HG02973 (cell line): Measurements from ENCODE around the gene KCNK4.
"Not testable (repeated sequence)": the region's sequence is repeated elsewhere in the genome, so short reads cannot be mapped to it uniquely, and the experiment has no call there.

ENCODE experiments used
- ATAC-seq: cut with Tn5 transposase; IDR thresholded peaks from one replicate; pipeline ENCODE4 v1.9.1; 2021; ENCODE audit warnings: moderate library complexity; ENCODE audit not compliant: unreplicated experiment

Gene KCNK4

GRCh38 chr11:64291262-64291751 lies at the start of gene KCNK4:
Gene KCNK4, plus strand, starts transcription at chr11:64291302. Its CDS starts 1,717 bp downstream, at chr11:64293019.
- no peak for ATAC-seq

GRCh38 chr11:64241491-64242374 lies 49.4 kb upstream of the KCNK4 start:
- ATAC-seq: peak; percentile 9

- no peak for ATAC-seq
Measured at GRCh38 chr11:64243236-64243854, 47.8 kb upstream of the KCNK4 start.

DNA sequence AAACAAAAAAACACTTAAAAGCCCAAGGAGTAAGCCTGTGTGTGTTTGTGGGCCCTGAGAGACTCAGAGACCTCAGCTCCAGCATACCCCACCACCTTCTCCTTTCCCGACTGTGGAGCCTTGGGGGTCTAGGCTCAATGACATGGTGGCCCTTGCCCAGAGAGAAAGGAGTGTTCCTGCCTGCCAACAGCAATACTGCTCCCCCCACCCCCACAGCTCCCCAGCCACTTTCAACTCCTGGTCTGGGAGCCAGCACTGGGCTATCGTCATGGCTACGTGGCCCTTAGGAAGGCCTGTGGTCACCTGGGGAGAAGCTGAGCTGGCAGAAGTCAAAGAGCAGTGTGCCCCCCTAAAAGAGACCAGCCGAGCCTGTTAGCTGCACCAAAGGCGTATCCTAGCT lies 47.0 kb upstream of the KCNK4 start:
- ATAC-seq: no peak

GRCh38 chr11:64244966-64245365 lies 46.1 kb upstream of the KCNK4 start:
- no peak for ATAC-seq

DNA sequence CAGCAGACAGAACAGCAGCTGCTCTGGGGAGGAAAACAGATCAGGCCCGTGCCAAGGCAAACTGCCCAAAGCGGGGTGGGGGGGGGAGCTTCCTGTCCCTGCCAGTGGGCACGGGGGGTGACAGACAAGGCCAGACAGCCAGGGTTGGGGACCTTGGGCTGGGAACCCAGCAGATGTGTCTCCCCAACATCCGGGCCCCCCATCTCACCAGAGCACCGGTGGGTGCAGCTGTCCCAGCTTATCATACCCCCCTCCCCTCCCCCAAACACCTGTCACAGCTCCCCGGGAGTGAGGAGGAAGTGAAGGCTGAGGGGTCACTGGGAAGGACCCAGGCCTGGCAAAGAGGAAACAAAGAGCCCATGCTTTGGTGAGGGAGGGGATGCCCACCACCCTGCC lies 45.7 kb upstream of the KCNK4 start:
- ATAC-seq: no peak

DNA sequence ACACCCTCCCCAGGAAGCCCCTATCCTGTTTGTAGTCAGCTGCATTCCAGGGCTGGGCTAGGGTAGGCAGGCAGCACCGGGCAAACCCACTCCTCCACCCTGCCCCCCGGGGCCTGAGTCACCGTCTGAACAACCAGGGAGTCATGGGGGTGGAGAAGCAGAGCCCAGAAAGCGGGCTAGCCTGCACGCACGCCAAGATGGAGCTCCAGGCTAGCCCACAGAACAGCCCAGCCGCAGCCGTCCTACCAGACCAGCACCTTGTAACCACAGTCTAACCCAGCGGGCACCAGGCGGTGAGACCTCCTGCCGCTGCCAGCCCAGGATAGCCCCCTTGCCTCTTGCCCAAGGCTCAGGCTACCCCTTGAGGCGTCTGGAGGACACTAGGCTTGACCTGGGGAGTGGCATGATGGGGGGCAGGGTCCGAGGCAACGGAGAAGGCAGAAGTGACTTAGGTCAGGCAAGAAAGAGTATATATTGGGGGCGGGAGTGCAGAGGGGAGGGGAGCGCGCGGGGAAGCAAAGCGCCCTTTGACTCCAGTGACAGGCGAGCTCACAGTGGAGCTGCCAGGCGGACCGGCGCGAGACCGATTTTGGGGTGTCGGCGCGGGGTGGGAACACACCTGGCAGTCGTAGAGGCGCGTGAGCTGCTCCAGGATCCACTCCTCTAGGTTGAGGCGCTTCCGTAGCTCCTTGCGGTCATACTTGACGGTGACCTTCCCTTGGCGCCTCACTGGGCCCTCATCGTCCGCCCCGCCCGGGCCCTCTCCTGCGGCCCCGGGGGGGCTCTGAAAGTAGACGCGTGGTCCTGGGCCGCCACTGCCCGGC lies 45.1 kb upstream of the KCNK4 start:
- no peak for ATAC-seq

DNA sequence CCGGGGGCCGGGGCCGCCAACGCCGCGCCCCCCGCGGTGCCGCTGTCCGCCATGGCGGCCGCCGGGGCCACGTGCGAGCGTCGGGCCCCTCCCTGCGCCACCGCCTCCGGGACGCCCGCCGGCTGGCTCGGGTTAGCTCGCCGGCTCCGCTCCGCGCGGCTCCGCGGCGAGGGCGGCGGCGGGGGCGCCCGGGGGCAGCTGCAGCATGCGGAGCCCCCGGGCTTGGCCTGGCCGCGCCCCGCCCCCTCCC lies 44.6 kb upstream of the KCNK4 start:
- ATAC-seq: not testable (repeated sequence)

GRCh38 chr11:64246871-64247728 lies 44.0 kb upstream of the KCNK4 start, which contains the start of gene PPP1R14B:
Gene PPP1R14B, minus strand, starts transcription at chr11:64246943. Its CDS starts 270 bp downstream, at chr11:64246673.
- ATAC-seq: no peak

DNA sequence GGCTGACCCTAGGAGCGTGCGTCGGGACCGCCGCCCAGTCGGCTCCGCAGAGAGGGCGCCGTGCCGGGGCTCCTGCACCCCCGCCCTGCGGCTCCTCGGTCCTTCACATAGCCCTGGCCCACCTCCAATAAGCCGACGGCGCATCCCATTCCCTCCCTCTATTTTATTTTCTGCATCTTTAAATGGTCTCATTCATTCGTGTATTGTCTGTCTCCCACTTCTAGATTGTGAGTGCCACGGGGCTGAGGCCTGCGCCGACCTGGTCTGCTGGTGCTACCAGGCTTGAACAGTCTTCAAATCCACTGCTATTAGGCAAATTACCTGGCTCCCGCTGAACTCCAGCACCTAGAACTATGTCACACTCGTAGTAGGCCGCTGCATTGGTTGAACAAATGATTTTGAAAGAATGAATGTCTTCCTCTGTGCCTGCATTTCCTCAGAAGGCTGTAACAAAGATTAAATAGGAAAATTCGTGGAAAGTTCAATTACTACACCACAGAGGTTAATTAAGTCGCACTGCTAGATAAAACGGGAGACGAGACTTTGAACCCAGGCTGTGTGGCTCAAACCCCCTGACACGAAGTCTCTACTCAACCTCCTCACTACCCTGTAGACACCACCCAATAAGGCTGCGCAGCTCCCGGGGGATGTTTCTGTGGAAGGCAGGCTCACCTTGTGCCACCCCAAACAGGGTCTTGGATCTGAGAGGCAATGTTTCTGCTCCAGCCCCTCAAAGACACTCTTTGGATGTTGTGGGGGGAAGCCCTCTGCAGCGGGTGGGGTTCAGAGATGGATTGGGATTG lies 43.2 kb upstream of the KCNK4 start:
- no peak for ATAC-seq

DNA sequence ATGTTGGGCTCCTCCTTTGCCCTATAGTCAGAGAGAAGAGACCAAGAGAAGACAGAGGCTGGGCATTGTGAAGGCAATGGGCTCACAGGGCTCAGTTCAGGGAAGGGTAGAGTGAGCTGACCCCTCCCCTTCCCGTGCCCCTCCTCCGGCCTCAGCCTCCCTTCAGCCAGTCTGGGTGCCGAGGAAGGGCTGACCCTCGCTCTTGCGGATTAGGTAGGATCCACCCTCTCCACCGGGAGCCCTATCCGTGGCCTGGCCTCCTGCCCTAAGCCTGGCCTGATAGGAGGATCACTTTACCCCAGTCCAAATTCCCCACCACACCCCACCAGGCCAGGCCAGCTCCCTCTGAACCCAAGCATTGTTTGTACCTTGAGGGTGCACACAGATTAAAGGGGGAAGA lies 42.5 kb upstream of the KCNK4 start:
- no peak for ATAC-seq

DNA sequence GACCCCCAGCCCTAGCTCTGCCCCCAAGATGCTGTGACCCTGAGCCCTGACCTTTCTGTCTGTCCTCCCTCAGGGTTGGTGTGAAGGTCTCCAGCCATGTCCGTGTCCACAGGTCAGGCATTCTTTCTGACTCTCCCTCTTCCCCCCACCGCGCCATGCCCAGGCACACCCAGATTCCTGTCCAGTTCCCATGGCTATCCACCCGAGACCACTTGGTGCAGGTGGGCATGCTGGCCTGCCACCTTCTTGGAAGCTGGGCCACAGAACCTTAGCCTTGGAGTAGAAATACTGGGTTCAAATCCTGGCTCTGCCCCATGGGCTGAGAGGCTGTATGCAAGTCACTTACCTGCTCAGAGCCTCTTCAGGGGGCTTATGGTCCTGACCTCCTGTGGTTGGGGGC lies 42.1 kb upstream of the KCNK4 start:
- no peak for ATAC-seq

GRCh38 chr11:64249563-64250414 lies 41.3 kb upstream of the KCNK4 start:
- no peak for ATAC-seq

GRCh38 chr11:64250415-64251015 lies 40.6 kb upstream of the KCNK4 start:
- no peak for ATAC-seq

GRCh38 chr11:64251016-64251752 lies 39.9 kb upstream of the KCNK4 start, which contains the start of gene PLCB3:
Gene PLCB3, plus strand, starts transcription at chr11:64251530. Its CDS starts 120 bp downstream, at chr11:64251650.
- ATAC-seq: no peak

DNA sequence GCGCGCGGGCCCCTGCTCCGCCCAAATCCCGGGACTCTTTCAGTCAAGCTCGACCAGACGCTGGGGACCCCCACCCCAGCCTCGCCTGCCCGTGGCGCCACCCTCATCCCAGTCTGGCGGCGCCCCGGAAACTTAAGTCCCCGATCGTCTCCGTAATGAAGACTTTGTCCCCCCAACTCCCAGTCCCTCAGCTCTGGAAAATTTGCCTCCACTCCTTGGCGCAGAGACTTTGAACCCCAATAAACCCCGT lies 39.4 kb upstream of the KCNK4 start:
- ATAC-seq: no peak

- no peak for ATAC-seq
Measured at GRCh38 chr11:64252003-64252872, 38.9 kb upstream of the KCNK4 start.
